ENCODE data around the gene ST8SIA1.

Gene ST8SIA1

DNA sequence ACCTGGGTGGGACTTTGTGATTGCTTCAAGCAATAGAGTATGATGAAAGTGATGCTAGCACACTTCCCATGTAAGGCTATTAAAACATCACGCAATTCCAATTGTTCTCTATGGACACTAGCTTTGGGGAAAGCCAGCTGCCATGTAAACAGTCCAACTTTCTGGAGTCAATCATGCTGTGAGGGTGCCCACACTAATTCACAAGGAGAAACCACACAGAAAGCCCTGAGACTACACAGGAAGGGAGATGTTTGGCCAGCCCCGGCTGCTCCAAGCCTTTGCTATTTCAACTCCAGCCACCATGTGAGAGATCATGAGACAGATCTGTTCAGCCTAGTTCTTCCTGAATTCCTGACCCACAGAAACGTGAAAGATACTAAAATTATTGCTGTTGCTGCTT, 96.3 kb downstream of the ST8SIA1 start:
- DNase-seq (ENCODE audit: low read depth), result no peak

- DNase-seq (ENCODE audit: low read depth), result no peak
Observed at GRCh38 chr12:22234561-22234960, 99.9 kb downstream of the ST8SIA1 start.

GRCh38 chr12:22231836-22232235, 102.7 kb downstream of the ST8SIA1 start:
- no peak for DNase-seq (ENCODE audit: low read depth)

- DNase-seq (ENCODE audit: low read depth), result no peak
Observed at GRCh38 chr12:22231078-22231477, 103.4 kb downstream of the ST8SIA1 start.

DNA sequence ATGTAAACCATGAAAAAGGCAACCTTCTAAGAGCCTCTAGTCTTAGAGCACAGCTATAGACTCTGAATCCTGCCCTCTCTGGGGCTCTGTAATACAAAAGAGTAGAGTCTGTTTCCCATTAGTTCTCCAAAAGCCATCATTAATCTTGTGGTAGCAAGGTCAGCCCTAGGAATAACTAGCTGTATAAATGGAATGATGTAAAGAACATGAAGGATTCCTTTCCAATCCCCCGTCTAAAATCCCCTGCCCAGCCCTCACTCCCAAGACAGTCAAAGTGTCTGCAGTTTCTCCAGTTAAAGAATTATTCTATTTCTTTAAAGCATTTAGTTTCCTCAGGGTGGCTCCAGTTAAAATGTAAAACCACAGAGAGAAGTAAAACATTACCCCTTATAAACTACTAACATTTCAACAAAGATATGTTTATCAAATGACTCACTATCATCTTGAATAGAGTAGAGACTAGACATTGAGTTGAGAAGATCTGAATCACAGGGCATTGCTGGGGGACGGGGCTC, 104.2 kb downstream of the ST8SIA1 start:
- DNase-seq (ENCODE audit: low read depth), result no peak

DNA sequence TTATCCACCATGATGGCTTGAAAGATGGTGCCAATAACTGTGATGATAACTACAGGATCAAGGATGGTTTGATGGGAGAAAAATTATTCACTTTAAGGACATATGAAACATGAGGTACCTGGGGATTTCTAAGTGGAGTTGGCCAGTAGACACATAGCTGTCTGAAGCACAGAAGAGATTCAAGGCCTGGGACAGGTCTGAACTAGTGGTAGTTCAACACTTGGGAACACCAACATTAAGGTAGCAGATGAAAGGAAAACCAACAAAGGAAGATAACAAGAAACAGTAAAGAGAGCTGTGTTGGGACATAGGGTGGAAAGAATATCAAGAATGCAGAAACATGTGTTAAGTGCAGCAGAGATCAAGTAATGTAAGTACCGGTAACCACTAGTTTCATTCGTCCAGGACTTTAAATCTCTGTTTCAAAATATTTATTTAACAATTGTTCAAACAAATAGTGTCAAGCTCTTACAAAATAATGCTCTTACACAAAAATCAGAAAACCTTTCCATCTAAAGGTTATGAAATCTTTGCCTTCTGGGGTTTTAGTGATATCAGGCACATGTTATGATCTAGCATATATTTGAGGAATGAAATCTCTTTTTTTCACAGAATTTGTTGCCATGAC, 104.7 kb downstream of the ST8SIA1 start:
- no peak for DNase-seq (ENCODE audit: low read depth)

GRCh38 chr12:22228022-22228875, 106.3 kb downstream of the ST8SIA1 start:
- DNase-seq (ENCODE audit: low read depth), result no peak

- no peak for DNase-seq (ENCODE audit: low read depth)
Observed at GRCh38 chr12:22223356-22223755, 111.2 kb downstream of the ST8SIA1 start.

- DNase-seq (ENCODE audit: low read depth), result no peak
Observed at GRCh38 chr12:22217556-22217955, 117.0 kb downstream of the ST8SIA1 start.

GRCh38 chr12:22215467-22216253, 118.8 kb downstream of the ST8SIA1 start:
- DNase-seq (ENCODE audit: low read depth), result no peak

- DNase-seq (ENCODE audit: low read depth), result no peak
Observed at GRCh38 chr12:22211128-22211527, 123.4 kb downstream of the ST8SIA1 start.

DNA sequence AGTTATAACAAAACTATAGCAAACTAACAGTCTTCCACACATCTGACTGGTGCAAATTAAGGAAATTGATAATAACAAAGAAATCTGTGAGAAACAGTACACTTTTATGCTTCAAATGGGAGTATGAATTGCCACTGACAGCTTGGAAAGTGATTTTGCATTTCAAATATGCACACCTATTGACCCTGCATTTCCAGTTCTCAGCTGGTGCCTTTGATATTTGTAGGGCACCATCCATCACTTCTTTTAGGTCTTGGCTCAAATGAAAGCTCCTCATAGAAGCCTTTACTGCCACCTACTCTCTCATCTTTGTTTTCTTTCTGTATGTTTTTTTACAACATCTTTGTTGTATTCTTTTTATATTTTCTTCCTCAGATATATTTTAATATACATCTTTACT, 125.1 kb downstream of the ST8SIA1 start:
- no peak for DNase-seq (ENCODE audit: low read depth)

- no peak for DNase-seq (ENCODE audit: low read depth)
Observed at GRCh38 chr12:22206111-22206728, 128.3 kb downstream of the ST8SIA1 start.

DNA sequence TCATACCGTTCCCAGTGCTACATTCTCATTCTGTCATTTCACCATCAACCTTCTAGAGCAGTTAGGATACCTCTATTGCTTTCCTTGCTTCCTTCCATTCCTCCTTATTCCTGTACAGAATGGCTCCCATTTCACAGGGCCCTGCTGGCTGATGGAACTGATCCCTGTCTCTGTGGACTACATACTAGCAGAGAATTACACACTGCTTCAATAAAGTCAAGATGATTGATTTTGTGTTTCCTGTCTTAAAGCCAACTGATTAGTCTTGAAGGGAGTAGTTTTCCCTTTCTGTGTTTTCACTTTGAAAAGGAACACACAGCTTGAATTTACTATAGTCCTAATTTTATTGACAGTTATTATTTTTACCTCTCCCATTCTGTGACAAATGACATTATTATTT, 130.1 kb downstream of the ST8SIA1 start:
- no peak for DNase-seq (ENCODE audit: low read depth)

DNA sequence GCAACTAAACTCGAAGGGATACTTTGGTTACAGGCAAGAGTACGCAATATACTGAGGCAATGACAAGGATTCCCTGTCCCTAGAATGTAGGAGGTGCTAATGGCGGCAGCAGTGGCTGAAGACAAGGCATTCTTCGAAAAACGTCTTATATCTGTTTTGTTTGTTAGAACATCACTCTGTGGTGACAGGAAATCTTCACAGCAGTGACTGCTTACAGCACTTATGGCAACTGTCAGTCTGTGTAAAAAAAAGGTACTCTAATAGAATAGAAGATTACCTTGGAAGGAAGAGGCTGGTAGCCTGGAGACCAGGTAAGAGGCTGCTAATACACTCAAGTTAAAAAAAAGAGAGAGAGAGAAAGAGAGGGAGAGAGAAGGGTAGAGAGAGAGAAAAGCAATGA, 131.7 kb downstream of the ST8SIA1 start:
- DNase-seq (ENCODE audit: low read depth), result no peak

GRCh38 chr12:22201101-22201500, 133.4 kb downstream of the ST8SIA1 start:
- DNase-seq (ENCODE audit: low read depth), result no peak

DNA sequence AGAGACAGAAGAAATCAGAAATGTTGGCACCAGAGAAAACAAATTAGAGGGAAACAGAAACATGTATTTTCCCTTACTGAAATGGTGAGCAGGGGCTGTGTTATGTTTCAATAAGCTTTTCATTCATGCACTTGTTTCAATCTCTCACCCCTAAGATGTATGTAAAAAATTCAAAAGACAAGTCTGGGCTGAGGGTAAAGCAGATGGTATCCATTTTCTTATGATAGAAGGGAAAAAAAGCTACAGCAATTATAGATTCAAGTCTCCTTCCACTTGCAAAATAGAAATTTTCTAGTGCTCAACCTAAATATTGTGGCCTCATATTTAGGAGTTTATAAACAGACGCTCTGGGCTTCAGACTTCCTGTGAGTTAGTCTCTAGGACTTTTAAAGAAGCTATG, 138.3 kb downstream of the ST8SIA1 start:
- no peak for DNase-seq (ENCODE audit: low read depth)

DNA sequence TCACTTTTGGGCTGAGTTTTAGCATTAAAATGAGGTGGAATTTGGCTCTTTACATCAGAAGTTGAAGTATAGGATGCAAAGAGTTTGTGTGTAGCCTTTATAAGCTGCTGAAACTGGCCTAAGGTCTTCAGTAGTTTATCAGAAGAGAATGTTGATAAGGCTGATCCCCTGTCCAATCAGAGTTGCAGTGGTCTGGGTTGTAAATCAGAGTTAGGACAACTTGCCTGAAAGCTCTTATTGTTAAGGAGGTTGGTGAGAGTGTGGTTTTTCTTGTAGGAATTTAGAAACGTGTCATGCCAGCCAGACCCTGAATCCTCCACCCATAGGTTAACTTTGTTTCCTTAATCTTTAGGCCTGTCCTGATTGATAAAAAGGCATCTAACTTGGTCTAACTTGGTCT, 143.5 kb downstream of the ST8SIA1 start:
- DNase-seq (ENCODE audit: low read depth), result no peak

- DNase-seq (ENCODE audit: low read depth), result no peak
Observed at GRCh38 chr12:22188431-22188830, 146.1 kb downstream of the ST8SIA1 start.

- no peak for DNase-seq (ENCODE audit: low read depth)
Observed at GRCh38 chr12:22180705-22181104, 153.8 kb downstream of the ST8SIA1 start.

DNA sequence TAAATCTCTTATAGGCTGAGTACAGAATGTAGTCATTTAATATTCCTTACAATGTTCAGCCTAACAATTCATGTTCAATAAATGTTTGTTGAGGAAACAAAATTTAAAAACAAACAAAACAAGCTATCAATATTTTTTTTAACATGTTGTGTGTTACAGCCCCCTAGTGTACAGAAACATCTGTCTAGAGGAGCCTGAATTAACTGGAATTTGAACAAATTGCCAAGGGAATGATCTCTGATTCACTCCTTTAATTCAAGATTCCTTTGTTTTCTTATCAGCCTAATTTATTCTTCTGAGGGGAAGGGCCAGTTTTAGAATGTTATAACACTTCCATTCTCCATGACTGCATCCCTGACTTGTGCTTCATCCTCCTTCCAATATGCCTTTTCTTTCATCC, 161.3 kb downstream of the ST8SIA1 start:
- no peak for DNase-seq (ENCODE audit: low read depth)

DNA sequence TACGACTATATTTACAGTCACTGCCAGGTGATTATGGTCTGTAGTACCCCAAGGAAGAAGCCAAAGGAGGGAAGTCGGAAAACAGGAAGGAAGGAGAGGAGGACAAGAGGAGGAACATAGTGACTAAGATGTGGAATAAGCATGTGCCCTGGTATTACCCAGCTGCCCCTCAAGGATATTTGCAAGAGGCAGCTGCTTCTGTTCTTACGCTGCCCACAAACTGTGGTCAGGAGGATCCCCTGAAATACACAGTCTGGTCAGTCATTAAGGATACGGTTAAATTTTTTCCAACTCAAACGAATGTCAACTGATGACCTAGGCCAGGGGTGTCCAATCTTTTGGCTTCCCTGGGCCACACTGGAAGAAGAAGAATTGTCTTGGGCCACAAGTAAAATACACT, 162.0 kb downstream of the ST8SIA1 start:
- no peak for DNase-seq (ENCODE audit: low read depth)
